GM21367 (cell line): ENCODE measurements around the gene DHRS3.
"Not testable (repeated sequence)": the region's sequence is repeated elsewhere in the genome, so short reads cannot be mapped to it uniquely, and the experiment has no call there.

Experiments
- ATAC-seq: cut with Tn5 transposase; IDR thresholded peaks from one replicate; pipeline ENCODE4 v1.9.1; 2021; ENCODE audit not compliant: unreplicated experiment

Gene DHRS3

DNA sequence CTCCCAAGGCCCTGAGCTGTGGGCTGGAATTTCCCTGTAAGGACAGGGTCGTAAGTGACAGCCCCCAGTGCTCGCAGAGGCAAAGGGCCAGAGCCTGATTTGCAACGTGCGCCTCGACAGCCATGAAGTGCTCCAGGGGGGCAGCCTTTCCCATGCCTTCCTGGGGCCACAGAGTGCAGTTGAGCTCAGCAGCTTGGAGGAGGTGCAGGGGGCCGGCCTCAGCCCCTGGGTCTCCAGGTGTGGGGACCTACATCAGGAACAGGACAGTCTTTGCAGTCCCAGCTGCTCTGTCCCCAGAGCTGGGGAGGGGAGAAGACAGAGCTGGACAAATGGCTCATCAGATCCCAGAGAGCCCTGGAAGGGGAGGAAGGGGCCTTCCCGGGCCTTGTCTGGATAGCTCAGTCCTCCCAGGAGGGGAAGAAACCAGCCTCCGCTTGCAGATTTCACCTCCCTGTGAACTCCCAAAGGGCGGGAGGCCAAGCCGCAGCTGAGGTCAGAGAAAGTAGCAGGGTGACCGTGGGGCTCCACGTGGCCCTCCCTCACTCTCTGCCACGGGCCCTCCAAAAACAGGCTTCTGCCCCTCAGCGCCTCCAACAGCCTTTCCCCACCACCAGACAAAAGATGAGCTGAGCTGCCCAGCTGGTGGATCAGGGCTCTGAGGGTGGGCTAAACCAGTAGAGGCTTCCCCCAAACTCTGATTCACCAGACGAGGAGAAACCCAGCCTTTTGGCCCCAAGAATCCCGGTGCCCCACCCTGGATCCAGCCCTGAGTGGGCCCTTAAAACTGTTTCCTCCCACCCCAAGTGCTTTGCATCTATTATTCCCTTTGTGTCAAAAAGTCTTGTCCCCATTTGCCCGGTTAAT lies 76.5 kb downstream of the DHRS3 start:
- ATAC-seq = no peak

GRCh38 chr1:12540580-12541273 lies 77.3 kb downstream of the DHRS3 start:
- no peak for ATAC-seq

- ATAC-seq = no peak
Observed at GRCh38 chr1:12539705-12540579, 78.1 kb downstream of the DHRS3 start.

DNA sequence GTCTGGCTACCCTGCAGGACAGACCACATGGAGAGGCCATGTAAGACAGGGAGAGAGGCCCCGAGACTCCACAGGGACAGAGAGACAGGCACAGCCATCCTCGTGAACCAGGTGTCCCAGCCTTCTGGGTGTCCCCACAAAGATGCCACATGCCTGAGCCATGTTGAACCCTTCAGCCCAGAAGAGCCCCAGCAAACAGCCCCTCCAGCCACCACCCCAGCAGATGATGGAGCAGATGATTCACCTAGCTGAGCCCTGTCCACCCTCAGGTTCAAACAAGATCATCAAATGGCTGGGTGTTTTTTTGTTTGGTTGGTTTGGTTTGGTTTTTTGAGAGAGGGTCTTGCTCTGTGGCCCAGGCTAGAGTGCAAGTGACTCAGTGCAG lies 78.7 kb downstream of the DHRS3 start:
- ATAC-seq = no peak

DNA sequence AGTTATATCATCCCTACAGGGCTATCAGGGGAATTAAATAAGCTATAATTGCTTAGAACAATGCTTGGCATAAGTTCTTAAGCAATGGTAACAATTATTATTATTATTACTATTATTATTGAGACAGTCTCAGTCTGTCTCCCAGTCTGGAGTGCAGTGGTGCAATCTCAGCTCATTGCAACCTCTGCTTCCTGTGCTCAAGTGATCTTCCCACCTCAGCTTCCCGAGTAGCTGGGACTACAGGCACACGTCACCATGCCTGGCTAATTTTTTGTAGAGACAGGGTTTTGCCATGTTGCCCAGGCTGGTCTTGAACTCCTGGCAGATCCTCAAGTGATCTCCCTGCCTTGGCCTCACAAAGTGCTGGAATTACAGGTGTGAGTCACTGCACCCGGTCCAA lies 79.5 kb downstream of the DHRS3 start:
- not testable (repeated sequence) for ATAC-seq

GRCh38 chr1:12537906-12538461 lies 80.0 kb downstream of the DHRS3 start:
- ATAC-seq = no peak

GRCh38 chr1:12537294-12537693 lies 80.7 kb downstream of the DHRS3 start:
- no peak for ATAC-seq

- no peak for ATAC-seq
Observed at GRCh38 chr1:12536023-12536639, 81.9 kb downstream of the DHRS3 start.

GRCh38 chr1:12532405-12533315 lies 85.3 kb downstream of the DHRS3 start:
- ATAC-seq = no peak

DNA sequence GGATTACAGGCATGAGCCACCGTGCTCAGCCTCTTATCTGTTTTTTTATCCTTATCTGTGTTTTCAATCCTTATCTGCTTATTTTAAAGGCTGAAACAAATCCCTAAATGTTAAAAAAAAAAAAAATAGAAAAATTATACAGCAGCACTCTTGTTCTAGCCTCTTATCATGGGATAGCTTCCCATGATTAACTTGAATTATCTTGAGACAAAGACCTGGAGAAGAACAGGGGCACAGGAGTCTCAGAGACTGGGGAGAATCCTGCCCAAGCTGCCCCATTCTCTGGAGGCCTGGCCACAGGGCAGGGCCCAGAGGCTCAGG lies 86.9 kb downstream of the DHRS3 start:
- no peak for ATAC-seq

DNA sequence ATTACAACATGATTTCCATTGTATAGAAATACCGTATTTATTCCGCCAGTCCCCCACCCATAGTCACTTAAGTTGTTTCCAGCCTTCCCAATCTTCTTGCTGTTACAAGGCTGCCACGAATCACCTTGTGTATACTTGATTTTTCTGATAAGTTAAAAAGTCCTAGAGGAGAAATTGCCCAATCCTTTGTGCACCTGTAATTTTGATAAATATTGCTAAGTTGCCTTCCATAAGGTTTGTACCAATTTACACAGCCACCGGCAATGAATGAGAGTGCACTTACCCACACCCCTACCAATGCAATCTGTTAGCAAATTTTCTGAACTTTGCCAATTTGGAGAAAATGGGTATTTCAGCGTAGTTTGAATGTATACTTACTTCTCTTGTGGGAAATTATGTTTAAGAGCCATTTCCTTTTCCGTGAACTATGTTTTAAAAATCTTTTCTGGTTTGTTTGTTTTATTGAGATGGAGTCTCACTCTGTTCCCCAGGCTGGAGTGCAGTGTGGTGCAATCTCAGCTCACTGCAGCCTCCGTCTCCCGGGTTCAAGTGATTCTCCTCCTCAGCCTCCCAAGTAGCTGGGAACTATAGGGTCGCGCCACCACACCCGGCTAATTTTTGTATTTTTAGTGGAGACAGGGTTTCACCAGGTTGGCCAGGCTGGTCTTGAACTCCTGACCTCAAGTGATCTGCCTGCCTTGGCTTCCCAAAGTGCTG lies 87.4 kb downstream of the DHRS3 start:
- no peak for ATAC-seq

DNA sequence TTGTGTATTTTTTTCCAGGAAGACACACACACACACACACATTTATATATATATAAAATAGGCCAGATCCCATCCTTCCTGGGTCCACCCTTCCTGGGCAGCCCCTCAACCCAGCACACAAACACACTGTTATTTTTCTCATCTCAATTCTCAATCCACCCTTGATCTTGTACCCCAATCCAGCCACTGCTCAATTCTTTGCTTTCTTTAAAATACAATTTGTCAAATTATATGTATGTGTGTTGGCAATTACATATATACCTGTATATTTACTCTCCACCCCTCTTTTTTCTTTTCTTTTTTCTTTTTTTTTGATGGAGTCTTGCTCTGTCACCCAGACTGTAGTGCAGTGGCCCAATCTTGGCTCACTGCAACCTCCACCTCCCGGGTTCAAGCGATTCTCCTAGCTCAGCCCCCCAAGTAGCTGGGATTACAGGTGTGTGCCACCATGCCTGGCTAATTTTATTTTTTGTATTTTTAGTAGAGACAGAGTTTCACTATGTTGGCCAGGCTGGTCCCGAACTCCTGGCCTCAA lies 88.3 kb downstream of the DHRS3 start:
- ATAC-seq = no peak

- no peak for ATAC-seq
Observed at GRCh38 chr1:12528021-12528852, 89.8 kb downstream of the DHRS3 start.

GRCh38 chr1:12527564-12527963 lies 90.4 kb downstream of the DHRS3 start:
- no peak for ATAC-seq

GRCh38 chr1:12525311-12526181 lies 92.5 kb downstream of the DHRS3 start:
- no peak for ATAC-seq

- ATAC-seq = no peak
Observed at GRCh38 chr1:12524266-12524665, 93.7 kb downstream of the DHRS3 start.

DNA sequence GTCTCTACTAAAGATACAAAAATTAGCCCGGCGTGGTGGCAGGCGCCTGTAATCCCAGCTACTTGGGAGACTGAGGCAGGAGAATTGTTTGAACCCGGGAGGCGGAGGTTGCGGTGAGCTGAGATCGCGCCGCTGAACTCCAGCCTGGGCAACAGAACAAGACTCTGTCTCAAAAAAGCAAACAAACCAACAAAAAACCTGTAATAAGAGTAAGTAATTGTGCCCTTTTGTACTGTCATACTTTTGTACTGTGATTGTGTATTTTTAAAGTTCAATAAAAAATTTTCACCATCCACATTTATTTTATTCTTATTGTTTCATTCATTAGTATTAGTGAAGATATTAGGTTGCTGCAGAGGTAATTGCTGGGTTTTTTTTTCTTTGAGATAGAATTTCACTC lies 95.2 kb downstream of the DHRS3 start:
- ATAC-seq = not testable (repeated sequence)
